Lower lobe of right lung (tissue), 2 donors: Measurements from ENCODE around the gene ESYT1. TPM values are rescaled to one million over a fixed set of nuclear protein-coding genes. Genes with fewer than 3 reads are reported as not detected.

ENCODE experiments used
- ATAC-seq, 2 donors: fragments of 200-7000 bp; cut with Tn5 transposase; one replicate each; pipeline ENCODE4 v1.9.1; 2020 to 2022; ENCODE audit warnings: mild to moderate bottlenecking in 2 of 2, moderate library complexity in 2 of 2
- DNase-seq: peaks from one replicate; pipeline ENCODE4 v3.0.0-alpha.2; 2020
- H3K27ac ChIP-seq: fragments of 200-600 bp; one replicate; pipeline ENCODE4 v1.8.0; 2022
- H3K27me3 ChIP-seq: fragments of 200-600 bp; one replicate; pipeline ENCODE4 v1.8.0; 2022; ENCODE audit warnings: low read depth
- H3K36me3 ChIP-seq: fragments of 200-600 bp; one replicate; pipeline ENCODE4 v1.8.0; 2022; ENCODE audit warnings: mild to moderate bottlenecking
- H3K4me1 ChIP-seq: fragments of 200-600 bp; one replicate; pipeline ENCODE4 v1.8.0; 2022
- H3K4me3 ChIP-seq: fragments of 200-600 bp; one replicate; pipeline ENCODE4 v1.8.0; 2022; ENCODE audit warnings: mild to moderate bottlenecking
- H3K9me3 ChIP-seq: fragments of 200-600 bp; one replicate; pipeline ENCODE4 v1.8.0; 2022
- intact Hi-C: fragments of 100-400 bp; cut with DNase I; formaldehyde crosslinking; loops from one replicate; pipeline ENCODE4 v1.11.0; 2022
- total RNA-seq: library from RNA; stranded (reverse); fragmentation: NEBNext Ultra II Directional; extraction: Animal tissue kit (Norgen Biotek cat#: 25700); gene quantifications from one replicate; pipeline ENCODE4 v1.2.1, GENCODE V29; 2021
- TF ChIP-seq, protein P1 (sequence below): fragments of 200-600 bp; IDR thresholded peaks from one replicate; pipeline ENCODE4 v1.8.0; 2022; ENCODE audit warnings: antibody characterized with exemption, mild to moderate bottlenecking
- donor health status: DM: no; HTN: yes; CAD: no; lungs with severe emphysema.

Gene ESYT1
- total RNA-seq, 1 donor from 2014 or later = 114 TPM

DNA sequence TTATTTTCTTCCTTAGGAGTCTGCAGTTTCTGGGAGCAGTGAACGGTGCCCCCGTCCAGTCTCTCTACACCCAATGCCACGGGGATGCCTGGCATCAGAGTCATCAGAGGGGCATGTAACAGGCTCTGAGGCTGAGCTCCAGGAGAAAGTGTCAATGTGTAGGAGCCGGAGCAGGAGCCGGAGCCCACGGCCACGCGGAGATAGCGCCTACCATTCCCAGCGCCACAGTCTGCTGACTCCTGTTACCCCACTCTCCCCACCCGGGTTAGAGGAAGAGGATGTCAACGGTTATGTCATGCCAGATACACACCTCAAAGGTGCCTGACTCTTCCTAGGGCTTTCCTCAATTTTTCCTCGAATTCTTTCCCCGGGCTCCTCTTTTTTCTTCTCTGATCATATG lies 27.0 kb upstream of the ESYT1 start:
- TF ChIP-seq, protein P1, sequence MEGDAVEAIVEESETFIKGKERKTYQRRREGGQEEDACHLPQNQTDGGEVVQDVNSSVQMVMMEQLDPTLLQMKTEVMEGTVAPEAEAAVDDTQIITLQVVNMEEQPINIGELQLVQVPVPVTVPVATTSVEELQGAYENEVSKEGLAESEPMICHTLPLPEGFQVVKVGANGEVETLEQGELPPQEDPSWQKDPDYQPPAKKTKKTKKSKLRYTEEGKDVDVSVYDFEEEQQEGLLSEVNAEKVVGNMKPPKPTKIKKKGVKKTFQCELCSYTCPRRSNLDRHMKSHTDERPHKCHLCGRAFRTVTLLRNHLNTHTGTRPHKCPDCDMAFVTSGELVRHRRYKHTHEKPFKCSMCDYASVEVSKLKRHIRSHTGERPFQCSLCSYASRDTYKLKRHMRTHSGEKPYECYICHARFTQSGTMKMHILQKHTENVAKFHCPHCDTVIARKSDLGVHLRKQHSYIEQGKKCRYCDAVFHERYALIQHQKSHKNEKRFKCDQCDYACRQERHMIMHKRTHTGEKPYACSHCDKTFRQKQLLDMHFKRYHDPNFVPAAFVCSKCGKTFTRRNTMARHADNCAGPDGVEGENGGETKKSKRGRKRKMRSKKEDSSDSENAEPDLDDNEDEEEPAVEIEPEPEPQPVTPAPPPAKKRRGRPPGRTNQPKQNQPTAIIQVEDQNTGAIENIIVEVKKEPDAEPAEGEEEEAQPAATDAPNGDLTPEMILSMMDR = no peak
- peaks cover 23% of the 10 kb centered on the region for H3K36me3 ChIP-seq
- no peak overlapping the region for H3K27ac ChIP-seq
- intact Hi-C loops = no loop called here
- H3K9me3 ChIP-seq = no peaks in the 10 kb centered on the region
- peaks cover 20% of the 10 kb centered on the region for H3K4me1 ChIP-seq
- no peak for ATAC-seq
- DNase-seq = no peak
- H3K27me3 ChIP-seq = peaks cover 2% of the 10 kb centered on the region
- H3K4me3 ChIP-seq = no peak overlapping the region

DNA sequence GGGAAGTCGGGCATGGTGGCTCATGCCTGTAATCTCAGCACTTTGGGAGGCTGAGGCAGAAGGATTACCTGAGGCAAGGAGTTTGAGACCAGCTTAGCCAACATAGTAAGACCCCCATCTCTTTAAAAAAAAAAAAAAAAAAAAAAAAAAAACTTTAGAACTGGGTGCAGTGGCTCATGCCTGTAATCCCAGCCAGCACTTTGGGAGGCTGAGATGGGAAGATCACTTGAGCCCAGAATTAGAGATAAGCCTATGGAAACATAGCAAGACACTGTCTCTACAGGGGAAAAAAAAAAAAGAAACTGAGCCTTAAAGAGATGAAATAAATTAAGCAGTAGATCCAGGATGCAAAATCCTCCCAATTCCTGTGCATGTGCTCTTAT lies 25.4 kb upstream of the ESYT1 start:
- TF ChIP-seq, protein P1 = no peak
- intact Hi-C loops = no loop called here
- H3K4me1 ChIP-seq = peaks cover 28% of the 10 kb centered on the region
- H3K9me3 ChIP-seq = no peaks in the 10 kb centered on the region
- H3K27ac ChIP-seq = no peak overlapping the region
- no peak overlapping the region for H3K4me3 ChIP-seq
- no peak for DNase-seq
- no peak for ATAC-seq
- H3K36me3 ChIP-seq = peaks cover 29% of the 10 kb centered on the region
- H3K27me3 ChIP-seq = no peaks in the 10 kb centered on the region

DNA sequence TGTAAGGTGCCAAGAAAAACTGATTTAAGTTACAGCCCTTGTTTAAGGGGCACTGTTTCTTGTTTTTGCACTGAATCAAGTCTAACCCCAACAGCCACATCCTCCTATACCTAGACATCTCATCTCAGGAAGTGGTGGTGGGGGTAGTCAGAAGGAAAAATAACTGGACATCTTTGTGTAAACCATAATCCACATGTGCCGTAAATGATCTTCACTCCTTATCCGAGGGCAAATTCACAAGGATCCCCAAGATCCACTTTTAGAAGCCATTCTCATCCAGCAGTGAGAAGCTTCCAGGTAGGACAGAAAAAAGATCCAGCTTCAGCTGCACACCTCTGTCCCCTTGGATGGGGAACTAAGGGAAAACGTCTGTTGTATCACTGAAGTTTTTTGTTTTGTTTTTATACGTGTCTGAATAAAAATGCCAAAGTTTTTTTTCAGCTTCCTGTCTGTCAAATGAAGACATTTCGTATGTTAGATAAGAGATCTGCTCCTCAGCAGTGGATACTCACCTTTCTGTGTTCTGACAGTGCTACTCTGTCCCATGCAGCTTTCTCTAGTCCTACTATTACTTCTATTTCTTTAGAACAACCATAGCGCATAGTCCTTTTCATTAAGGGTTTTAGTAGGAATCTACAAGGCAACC lies 24.9 kb upstream of the ESYT1 start:
- Histone ChIP-seq H3K27me3 (no peaks in the 10 kb centered on the region), H3K9me3 (no peaks in the 10 kb centered on the region), H3K27ac (peak overlapping the region; percentile 84), H3K4me1 (peaks cover 28% of the 10 kb centered on the region), H3K36me3 (peaks cover 35% of the 10 kb centered on the region), H3K4me3 (peak overlapping the region; percentile 95)
- DNase-seq = no peak
- no peak for ATAC-seq
- intact Hi-C loops = no loop called here
- TF ChIP-seq, protein P1 = no peak

DNA sequence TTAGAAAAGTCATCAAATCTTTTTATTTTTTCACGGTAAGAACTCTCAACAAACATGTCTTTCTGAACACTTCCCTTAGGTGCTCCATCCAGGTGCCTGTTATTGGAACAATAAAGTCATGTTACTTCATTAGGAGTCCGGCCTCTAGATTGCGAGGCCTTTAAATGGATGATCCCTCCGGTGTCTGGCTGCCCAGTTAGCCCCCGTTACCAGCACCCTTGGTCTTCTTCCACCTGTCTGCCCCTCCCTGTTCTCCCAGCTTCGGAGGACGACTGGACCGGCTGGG lies 24.3 kb upstream of the ESYT1 start:
- Histone ChIP-seq H3K9me3 (no peaks in the 10 kb centered on the region), H3K4me3 (peak overlapping the region; percentile 95), H3K27me3 (no peaks in the 10 kb centered on the region), H3K36me3 (peaks cover 36% of the 10 kb centered on the region), H3K4me1 (peaks cover 28% of the 10 kb centered on the region), H3K27ac (peak overlapping the region; percentile 84)
- intact Hi-C loops = no loop called here
- no peak for ATAC-seq
- TF ChIP-seq, protein P1 = no peak
- DNase-seq = no peak

DNA sequence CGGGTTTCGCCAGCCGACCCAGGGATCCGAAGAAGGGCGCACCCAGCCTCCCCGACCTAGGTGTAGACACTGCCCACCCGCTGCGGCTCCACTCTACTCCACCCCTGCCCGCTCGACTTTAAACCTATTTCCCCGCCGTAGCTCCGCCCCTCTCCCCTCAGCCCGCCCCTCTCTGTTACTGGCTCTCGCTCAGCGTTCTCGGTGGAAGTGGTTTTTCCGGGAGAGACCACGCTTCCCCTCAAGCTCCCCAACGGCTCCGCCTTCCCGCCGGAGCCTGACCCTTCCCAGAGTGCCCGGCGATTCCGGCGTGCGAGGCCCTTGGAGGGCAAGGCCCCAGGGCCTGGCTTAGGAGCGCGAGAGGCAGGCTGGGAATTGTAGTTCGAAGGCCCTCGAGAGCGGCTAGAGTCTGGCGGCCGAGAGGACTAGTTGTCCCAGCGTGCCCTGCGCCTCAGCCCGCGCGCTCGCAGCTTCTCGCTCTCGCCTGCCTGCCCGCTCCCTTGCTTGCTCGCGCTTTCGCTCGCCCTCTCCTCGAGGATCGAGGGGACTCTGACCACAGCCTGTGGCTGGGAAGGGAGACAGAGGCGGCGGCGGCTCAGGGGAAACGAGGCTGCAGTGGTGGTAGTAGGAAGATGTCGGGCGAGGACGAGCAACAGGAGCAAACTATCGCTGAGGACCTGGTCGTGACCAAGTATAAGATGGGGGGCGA lies 23.8 kb upstream of the ESYT1 start, which contains the start of gene PA2G4:
PA2G4 (plus strand) TSS at position 451 of the 706 bp plus-strand sequence; CDS start at position 630, 179 bp downstream.
- DNase-seq = peak; percentile 99
- H3K4me1 ChIP-seq = peaks cover 28% of the 10 kb centered on the region
- peak within 1 kb of the TSS; percentile 85 for H3K27ac ChIP-seq
- peaks cover 41% of the 10 kb centered on the region for H3K36me3 ChIP-seq
- no peaks in the 10 kb centered on the region for H3K27me3 ChIP-seq
- TF ChIP-seq, protein P1 = no peak
- H3K4me3 ChIP-seq = peak within 1 kb of the TSS; percentile 95
- no peaks in the 10 kb centered on the region for H3K9me3 ChIP-seq
- intact Hi-C loops = no loop called here
- peak; percentile 98 for ATAC-seq
